GM12865 (cell line): ENCODE results near the gene KRTAP5-4.
"Not testable (repeated sequence)": the region's sequence is repeated elsewhere in the genome, so short reads cannot be mapped to it uniquely, and the experiment has no call there.

Source experiments
- DNase-seq: peaks from one replicate; pipeline ENCODE4 v3.0.0; 2010; ENCODE audit warnings: low read depth
- H3K4me3 ChIP-seq: 2 replicates; pipeline ENCODE4 v1.5.1; 2011; ENCODE audit warnings: mild to moderate bottlenecking, low read depth, low read length, control low read depth
- TF ChIP-seq, protein P1 (sequence below): IDR thresholded peaks from 2 replicates; pipeline ENCODE4 v1.5.1; 2011; ENCODE audit warnings: low read length, control low read depth, low read depth, inconsistent platforms; ENCODE audit not compliant: insufficient read depth; ENCODE audit errors: missing control alignments

The KRTAP5-4 gene

DNA sequence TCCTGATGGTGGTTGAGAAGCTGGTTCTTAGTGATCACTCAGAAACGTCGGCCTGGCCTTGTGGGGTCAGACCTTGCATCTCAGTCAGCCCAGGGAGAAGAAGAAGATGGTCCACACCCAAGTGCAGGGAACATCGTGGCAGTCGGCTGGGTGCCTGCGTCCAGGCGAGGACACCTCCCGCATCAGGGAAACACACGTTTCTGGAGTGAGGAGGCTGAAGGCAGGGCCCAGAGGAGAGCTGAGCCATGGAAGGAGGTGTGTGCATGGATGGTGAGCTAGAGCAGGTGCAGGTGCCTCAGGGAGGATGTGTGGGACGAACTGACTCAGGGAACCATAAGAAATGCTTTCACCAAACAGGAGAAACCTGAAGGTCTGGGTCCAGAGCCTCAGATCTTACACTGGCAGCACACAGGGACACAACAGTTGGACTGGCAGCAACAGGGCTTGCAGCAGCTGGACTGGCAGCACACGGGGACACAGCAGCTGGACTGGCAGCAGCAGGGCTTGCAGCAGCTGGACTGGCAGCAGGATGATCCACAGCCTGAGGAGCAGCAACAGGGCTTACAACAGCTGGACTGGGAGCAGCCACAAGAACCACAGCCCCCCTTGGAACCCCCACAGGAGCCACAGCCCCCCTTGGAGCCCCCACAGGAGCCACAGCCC is 24.5 kb downstream of the KRTAP5-4 start:
- TF ChIP-seq, protein P1, sequence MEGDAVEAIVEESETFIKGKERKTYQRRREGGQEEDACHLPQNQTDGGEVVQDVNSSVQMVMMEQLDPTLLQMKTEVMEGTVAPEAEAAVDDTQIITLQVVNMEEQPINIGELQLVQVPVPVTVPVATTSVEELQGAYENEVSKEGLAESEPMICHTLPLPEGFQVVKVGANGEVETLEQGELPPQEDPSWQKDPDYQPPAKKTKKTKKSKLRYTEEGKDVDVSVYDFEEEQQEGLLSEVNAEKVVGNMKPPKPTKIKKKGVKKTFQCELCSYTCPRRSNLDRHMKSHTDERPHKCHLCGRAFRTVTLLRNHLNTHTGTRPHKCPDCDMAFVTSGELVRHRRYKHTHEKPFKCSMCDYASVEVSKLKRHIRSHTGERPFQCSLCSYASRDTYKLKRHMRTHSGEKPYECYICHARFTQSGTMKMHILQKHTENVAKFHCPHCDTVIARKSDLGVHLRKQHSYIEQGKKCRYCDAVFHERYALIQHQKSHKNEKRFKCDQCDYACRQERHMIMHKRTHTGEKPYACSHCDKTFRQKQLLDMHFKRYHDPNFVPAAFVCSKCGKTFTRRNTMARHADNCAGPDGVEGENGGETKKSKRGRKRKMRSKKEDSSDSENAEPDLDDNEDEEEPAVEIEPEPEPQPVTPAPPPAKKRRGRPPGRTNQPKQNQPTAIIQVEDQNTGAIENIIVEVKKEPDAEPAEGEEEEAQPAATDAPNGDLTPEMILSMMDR: no peak
- H3K4me3 ChIP-seq: no peak overlapping the region
- no peak for DNase-seq

DNA sequence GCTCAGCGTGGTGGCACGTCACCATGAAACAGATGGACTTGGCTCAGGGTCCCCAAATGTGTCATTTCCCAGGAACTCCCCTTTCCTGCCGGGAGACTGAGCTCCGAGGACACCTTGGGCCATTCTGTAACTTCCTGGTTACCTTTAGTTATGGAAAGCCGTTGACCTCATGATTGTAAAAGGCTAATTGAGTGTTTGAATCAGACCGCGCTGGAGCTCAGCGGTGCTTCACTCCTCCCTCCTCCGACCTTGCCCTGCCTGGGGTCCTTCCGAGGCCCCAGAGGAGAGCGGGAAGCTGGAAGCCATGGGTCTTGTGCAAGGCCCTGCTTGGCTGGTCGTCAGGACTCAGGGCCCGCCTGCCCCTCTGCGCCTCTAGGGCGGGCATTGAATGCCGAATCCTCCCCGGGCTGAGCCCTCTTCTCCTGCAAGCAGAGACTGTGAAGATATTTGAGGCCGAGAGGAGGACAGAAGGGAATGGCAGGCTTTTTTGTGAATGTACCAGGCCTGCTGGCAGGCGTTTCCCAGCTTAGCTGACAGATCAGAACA is 25.3 kb downstream of the KRTAP5-4 start:
- not testable (repeated sequence) for DNase-seq, H3K4me3 ChIP-seq

DNA sequence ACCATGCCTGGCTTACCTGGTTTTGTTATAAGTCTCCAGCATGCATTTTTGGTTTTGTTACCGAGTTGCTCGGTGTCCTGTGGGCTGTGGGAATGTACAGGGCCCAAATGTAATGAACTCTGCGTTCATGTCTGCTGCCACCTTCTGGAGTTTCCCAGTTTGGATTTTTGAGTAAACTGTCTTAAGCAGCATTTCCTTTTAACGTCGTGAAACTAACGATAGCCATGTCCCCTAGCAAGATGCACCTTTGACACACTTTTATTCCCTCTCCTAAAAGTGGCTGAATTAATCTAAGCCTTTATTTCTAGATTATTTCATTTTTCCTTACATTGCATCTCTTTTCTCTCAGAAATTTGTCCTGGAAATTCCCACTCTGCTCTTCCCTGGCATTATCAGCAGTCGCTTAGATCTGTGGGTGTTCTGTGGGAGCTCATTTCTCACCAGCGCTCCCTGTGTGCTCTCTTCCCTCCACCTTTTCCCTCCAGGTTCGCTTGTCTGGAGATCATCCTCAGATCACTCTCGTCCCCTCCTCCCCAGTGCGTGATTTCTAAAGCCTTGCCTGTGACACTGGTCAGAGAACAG is 25.9 kb downstream of the KRTAP5-4 start:
- DNase-seq, H3K4me3 ChIP-seq: not testable (repeated sequence)

DNA sequence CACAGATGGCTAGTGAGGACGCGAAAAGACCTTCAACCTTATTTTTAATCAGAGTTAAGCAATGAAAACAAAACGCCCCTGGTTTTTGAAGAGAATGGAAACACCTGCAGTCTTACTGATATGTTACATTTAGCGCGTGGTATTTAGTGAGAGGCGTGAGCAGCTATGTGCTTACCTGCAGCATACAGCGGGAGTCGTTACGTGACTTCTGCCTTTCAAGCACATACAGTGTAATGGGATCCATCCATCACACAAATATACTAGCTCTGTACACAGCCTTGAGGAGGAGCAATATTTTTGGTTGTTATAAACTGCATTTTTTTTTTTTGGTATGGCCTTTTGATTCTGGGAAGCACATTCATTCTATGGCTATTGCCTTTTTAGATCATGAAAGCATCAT is 29.3 kb downstream of the KRTAP5-4 start:
- no peak overlapping the region for H3K4me3 ChIP-seq
- no peak for DNase-seq

DNA sequence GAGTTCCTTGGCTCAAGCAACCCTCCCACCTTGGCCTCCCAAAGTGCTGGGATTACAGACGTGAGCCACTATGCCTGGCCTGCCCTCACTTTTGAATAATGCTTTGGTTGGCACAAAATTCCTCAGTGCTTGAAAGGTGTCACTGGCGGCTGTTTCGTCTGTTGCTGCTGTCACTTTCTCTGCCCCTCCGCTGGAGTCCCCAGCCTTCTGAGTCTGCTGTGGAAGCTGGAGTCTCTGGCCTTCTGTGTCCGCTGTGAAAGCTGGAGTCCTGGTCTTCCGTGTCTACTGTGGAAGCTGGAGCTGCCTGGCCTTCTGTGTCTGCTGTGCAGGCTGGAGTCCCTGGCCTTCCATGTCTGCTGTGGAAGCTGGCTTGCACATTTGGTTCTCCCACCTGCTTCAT is 31.9 kb downstream of the KRTAP5-4 start:
- TF ChIP-seq, protein P1: no peak
- H3K4me3 ChIP-seq: no peak overlapping the region
- DNase-seq: no peak

More for the DNA sequence above, 29.3 kb downstream of the KRTAP5-4 start:
- TF ChIP-seq, protein P1: no peak

DNA sequence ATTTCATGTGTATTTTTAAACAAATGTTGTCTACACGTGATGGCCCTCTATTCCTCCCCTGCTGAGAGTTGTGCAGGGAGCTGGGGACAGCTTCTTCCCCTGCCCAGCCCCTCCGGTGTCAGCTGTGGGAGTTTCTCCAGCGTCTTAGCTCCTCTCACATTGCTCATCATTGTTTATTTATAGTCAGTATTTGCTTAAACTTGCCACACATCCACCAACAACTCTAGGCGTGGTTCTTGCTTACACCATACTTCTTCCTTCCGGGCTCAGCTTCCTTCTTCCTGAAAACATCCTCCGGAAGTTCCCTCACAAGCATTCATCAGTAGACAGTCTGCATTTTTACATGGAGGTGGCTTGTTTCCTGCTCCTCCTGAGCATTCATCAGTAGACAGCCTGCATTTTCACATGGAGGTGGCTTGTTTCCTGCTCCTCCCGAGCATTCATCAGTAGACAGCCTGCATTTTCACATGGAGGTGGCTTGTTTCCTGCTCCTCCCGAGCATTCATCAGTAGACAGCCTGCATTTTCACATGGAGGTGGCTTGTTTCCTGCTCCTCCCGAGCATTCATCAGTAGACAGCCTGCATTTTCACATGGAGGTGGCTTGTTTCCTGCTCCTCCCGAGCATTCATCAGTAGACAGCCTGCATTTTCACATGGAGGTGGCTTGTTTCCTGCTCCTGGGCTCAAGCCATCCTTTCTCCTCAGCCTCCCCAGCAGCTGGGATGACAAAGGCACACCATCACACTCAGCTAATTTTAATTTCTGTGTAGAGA is 32.6 kb downstream of the KRTAP5-4 start:
- DNase-seq: peak; percentile 39
- H3K4me3 ChIP-seq: not testable (repeated sequence)

DNA sequence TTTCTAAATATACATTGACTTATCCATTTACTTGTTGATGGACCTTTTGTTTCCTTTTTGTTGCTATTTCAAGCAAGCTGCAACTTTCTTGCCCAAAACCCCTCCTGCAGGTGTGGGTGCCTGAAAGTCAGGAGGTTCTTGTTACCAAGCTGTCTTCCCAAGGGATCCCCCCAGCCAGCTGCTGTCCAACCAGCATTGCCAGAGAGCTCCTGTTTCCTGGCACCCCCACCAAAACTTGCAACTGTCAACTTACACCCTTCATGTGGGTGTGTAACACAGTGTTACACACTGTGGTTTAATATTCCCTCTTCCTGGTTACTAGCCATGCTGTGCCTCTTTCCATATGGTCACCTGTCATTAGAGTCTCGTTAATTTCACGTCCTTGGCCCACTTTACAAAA is 35.2 kb downstream of the KRTAP5-4 start:
- no peak for DNase-seq
- TF ChIP-seq, protein P1: no peak
- no peak overlapping the region for H3K4me3 ChIP-seq

DNA sequence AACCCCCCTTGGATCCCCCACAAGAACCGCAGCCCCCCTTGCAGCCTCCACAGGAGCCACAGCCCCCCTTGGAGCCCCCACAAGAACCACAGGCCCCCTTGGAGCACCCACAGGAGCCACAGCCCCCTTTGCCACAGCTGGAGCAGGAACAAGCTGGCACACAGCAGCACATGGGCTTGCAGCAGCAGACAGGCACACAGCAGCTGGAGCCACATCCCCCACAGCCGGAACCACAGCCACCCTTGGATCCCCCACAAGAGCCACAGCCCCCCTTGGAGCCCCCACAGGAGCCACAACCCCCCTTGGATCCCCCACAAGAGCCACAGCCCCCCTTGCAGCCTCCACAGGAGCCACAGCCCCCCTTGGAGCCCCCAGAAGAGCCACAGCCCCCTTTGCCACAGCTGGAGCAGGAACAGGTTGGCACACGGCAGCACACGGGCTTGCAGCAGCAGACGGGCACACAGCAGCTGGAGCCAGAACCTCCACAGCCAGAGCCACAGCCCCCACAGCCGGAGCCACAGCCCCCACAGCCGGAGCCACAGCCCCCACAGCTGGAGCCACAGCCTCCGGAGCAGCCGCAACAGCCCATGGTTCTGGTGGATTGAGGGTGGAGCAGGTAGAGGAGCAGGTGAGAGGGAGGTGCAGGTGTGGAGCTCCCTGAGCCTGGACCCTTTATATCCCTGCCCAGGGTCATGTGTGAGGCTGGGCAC is 37.1 kb downstream of the KRTAP5-4 start, which contains the start of gene KRTAP5-1:
Gene KRTAP5-1 (minus strand): TSS at position 623 of the 710 bp plus-strand sequence. CDS start 34 bp downstream, at position 589.
- not testable (repeated sequence) for H3K4me3 ChIP-seq, DNase-seq

DNA sequence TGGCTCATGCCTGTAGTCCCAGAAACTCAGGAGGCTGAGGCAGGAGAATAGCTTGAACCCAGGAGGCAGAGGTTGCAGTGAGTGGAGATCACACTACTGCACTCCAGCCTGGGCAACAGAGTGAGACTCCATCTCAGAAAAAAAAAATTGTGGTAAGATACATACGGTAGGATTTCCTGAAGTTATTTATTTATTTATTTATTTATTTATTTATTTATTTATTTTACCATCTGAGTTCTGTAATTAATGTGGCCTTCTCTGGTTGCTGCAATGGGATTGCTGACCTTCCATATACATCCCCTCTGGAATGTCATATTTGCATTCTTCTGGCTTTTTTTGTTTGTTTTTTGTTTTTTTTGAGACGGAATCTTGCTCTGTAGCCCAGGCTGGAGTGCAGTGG is 39.0 kb downstream of the KRTAP5-4 start:
- DNase-seq, H3K4me3 ChIP-seq: not testable (repeated sequence)
